Measurements from ENCODE around the gene DYNC1H1. TPM values are rescaled to one million over a fixed set of nuclear protein-coding genes. Genes with fewer than 3 reads are reported as not detected.
A peak's percentile ranks its signal among the peaks of the same experiment; 100 is the strongest.

Gene DYNC1H1
- total and polyA plus RNA-seq, 2 donors (not counting 1 experiment from before 2014, with no cell fraction given) = 73.2 to 257 TPM

DNA sequence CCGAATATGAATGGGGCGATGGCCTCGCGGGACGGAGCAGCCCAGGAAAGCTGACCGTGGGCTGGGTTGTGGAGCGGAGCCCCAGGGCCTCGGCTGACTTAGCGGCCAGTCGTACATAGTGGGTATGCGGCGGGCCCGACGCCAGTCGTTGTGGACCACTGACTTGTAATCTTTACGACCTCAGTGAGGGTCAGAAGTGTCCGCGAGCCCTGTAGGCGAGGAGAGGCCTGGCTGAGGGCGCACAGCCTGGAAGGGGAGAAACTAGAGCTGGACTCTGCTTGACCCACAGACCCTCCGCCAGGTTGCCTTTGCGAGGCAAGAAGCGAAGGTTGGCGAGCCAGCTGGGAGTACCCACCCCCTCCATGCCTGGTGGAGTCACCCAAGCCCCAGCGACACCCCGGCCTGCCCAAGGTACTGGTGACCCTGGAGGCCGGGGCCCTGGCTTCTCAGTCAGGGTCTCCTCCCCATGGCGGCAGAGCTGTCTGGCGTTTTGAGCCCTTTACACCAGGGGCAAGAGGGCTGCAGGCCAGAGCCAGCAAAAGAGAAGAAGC is 15.6 kb upstream of the DYNC1H1 start:
- H3K9me3 Mint-ChIP-seq (ENCODE audit: insufficient read depth) = no peaks in the 10 kb centered on the region
- DNase-seq = no peak
- ChIA-PET POLR2A (interaction anchor here (0.6 to 2.1 kb wide), 9 partner anchors 9 to 661 kb away, joined by 3 to 21 read pairs (median 5); partner anchors contain the start of gene DYNC1H1), CTCF (interaction anchor here (0.7 to 2.9 kb wide), 10 partner anchors 9 to 368 kb away, joined by 3 to 14 read pairs (median 4); no protein-coding TSS in a partner anchor)
- H3K4me3 Mint-ChIP-seq = peak overlapping the region; percentile 97
- H3K36me3 ChIP-seq (replicated peaks in 1 of 2; ENCODE audit: control extremely low read depth in 1 of 2, control insufficient read depth in 1 of 2, extremely low read depth in 1 of 2, insufficient read depth in 2 of 2, low read length in 1 of 2) = no peaks in the 10 kb centered on the region
- no peaks in the 10 kb centered on the region for H3K9me3 ChIP-seq (ENCODE audit: control extremely low read depth in 1 of 3, control insufficient read depth in 2 of 3, insufficient read depth in 1 of 3, low read length in 2 of 3)
- no peaks in the 10 kb centered on the region for H4K20me1 ChIP-seq (ENCODE audit: control insufficient read depth, insufficient read depth, low read length, poor library complexity, severe bottlenecking)
- peaks cover 19% of the 10 kb centered on the region for H3K27me3 Mint-ChIP-seq
- peak overlapping the region; percentile 99 for H3K27ac Mint-ChIP-seq
- intact Hi-C loops (cut with micrococcal nuclease) = loop anchor here (1.0 to 10.0 kb wide), 11 partner anchors 16 to 1896 kb away; partner anchors contain the start of genes DYNC1H1, HSP90AA1, MOK and PPP1R13B
- no peak for ATAC-seq (ENCODE audit: low read depth)
- peak overlapping the region; percentile 84 for H2AFZ ChIP-seq (ENCODE audit: insufficient read depth, low read depth, low read length, poor library complexity, severe bottlenecking)
- peak overlapping the region; percentile 96 for H3K4me2 ChIP-seq (replicated peaks; ENCODE audit: low read depth, low read length, poor library complexity, severe bottlenecking)
- 11% methylated on average over 27 of the region's 29 CpGs for WGBS (ENCODE audit: insufficient coverage)
- H3K4me1 Mint-ChIP-seq = peaks cover 23% of the 10 kb centered on the region
- peaks cover 0 to 13% (median 2%) of the 10 kb centered on the region in 4 experiments for H3K27me3 ChIP-seq (replicated peaks in 1 of 4; ENCODE audit: control extremely low read depth in 1 of 4, control insufficient read depth in 3 of 4, insufficient read depth in 4 of 4, low read length in 3 of 4)
- TF ChIP-seq, protein P1, sequence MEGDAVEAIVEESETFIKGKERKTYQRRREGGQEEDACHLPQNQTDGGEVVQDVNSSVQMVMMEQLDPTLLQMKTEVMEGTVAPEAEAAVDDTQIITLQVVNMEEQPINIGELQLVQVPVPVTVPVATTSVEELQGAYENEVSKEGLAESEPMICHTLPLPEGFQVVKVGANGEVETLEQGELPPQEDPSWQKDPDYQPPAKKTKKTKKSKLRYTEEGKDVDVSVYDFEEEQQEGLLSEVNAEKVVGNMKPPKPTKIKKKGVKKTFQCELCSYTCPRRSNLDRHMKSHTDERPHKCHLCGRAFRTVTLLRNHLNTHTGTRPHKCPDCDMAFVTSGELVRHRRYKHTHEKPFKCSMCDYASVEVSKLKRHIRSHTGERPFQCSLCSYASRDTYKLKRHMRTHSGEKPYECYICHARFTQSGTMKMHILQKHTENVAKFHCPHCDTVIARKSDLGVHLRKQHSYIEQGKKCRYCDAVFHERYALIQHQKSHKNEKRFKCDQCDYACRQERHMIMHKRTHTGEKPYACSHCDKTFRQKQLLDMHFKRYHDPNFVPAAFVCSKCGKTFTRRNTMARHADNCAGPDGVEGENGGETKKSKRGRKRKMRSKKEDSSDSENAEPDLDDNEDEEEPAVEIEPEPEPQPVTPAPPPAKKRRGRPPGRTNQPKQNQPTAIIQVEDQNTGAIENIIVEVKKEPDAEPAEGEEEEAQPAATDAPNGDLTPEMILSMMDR (IDR thresholded peaks at IDR 0.05) = no peak
- peak overlapping the region; percentile 96 for H3K9ac ChIP-seq (ENCODE audit: low read length)
- H3K4me3 ChIP-seq (ENCODE audit: control extremely low read depth in 1 of 5, extremely low read depth in 1 of 5, insufficient read depth in 1 of 5, low read depth in 2 of 5, low read length in 4 of 5) = peak overlapping the region; percentile 80 to 99 (median 91)
- H3K79me2 ChIP-seq (ENCODE audit: control insufficient read depth, insufficient read depth, low read length) = peaks cover 13% of the 10 kb centered on the region
- H3K4me1 ChIP-seq (ENCODE audit: control insufficient read depth in 2 of 2, insufficient read depth in 2 of 2, low read length in 2 of 2) = peaks cover 10 to 18% of the 10 kb centered on the region in 2 donors
- peak overlapping the region; percentile 97 to 99 for H3K27ac ChIP-seq (ENCODE audit: low read length in 2 of 2)

DNA sequence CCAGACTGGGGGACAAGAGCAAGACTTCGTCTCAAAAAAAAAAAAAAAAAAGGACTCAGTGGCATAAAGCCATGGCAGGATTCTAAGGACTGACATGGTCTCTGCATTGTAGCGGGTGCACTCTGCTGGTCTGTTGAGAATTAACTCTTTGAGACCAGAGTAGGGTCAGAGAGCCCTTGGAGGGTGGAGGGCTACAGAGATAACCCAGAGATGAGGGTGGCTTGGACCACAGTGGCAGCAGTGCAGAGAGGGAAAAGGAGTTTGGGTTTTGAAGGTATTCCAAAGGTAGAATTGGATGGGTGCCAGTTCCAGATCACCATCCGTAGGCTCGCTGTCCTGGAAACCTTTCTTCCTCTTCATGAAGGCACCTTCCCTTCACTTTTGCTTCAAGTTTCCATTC is 14.3 kb upstream of the DYNC1H1 start:
- H3K9ac ChIP-seq (ENCODE audit: low read length) = no peak overlapping the region

More for the DNA sequence above, 14.3 kb upstream of the DYNC1H1 start:
- Histone ChIP-seq H3K27ac (ENCODE audit: low read length in 2 of 2) (no peak overlapping the region), H2AFZ (ENCODE audit: insufficient read depth, low read depth, low read length, poor library complexity, severe bottlenecking) (no peak overlapping the region), H3K79me2 (ENCODE audit: control insufficient read depth, insufficient read depth, low read length) (peaks cover 13% of the 10 kb centered on the region), H3K36me3 (replicated peaks in 1 of 2; ENCODE audit: control extremely low read depth in 1 of 2, control insufficient read depth in 1 of 2, extremely low read depth in 1 of 2, insufficient read depth in 2 of 2, low read length in 1 of 2) (no peaks in the 10 kb centered on the region), H4K20me1 (ENCODE audit: control insufficient read depth, insufficient read depth, low read length, poor library complexity, severe bottlenecking) (no peaks in the 10 kb centered on the region), H3K4me2 (replicated peaks; ENCODE audit: low read depth, low read length, poor library complexity, severe bottlenecking) (no peak overlapping the region), H3K4me3 (ENCODE audit: control extremely low read depth in 1 of 5, extremely low read depth in 1 of 5, insufficient read depth in 1 of 5, low read depth in 2 of 5, low read length in 4 of 5) (no peak overlapping the region), H3K4me1 (ENCODE audit: control insufficient read depth in 2 of 2, insufficient read depth in 2 of 2, low read length in 2 of 2) (peaks cover 10 to 18% of the 10 kb centered on the region in 2 donors), H3K27me3 (replicated peaks in 1 of 4; ENCODE audit: control extremely low read depth in 1 of 4, control insufficient read depth in 3 of 4, insufficient read depth in 4 of 4, low read length in 3 of 4) (peaks cover 0 to 11% (median under 1%) of the 10 kb centered on the region in 4 experiments), H3K9me3 (ENCODE audit: control extremely low read depth in 1 of 3, control insufficient read depth in 2 of 3, insufficient read depth in 1 of 3, low read length in 2 of 3) (no peaks in the 10 kb centered on the region)
- Mint-ChIP-seq H3K4me1 (peaks cover 23% of the 10 kb centered on the region), H3K9me3 (ENCODE audit: insufficient read depth) (no peaks in the 10 kb centered on the region), H3K27ac (no peak overlapping the region), H3K4me3 (no peak overlapping the region), H3K27me3 (peaks cover 12% of the 10 kb centered on the region)
- no peak for DNase-seq
- POLR2A ChIA-PET = interaction anchor here (0.7 kb wide), 1 partner anchor 106 kb away, joined by 4 read pairs; no protein-coding TSS in a partner anchor
- intact Hi-C loops (cut with micrococcal nuclease) = no loop called here
- CTCF ChIA-PET = interaction anchor here (0.7 to 2.1 kb wide), 2 partner anchors 179 to 210 kb away, joined by 6 to 7 read pairs; no protein-coding TSS in a partner anchor
- TF ChIP-seq EZH2 (IDR thresholded peaks at IDR 0.05; ENCODE audit: borderline replicate concordance, insufficient read depth, low read depth, low read length, poor library complexity, severe bottlenecking) = no peak
- TF ChIP-seq, protein P1 (IDR thresholded peaks at IDR 0.05) = no peak
- 100% methylated on average over 1 of the region's 4 CpGs for whole genome bisulfite sequencing (ENCODE audit: insufficient coverage)
- ATAC-seq (ENCODE audit: low read depth) = no peak
